Spleen (tissue), 7 donors: ENCODE data around the gene LPAR2.

ENCODE experiments used
- CTCF ChIP-seq, 11 experiments: fragments of 200-600 bp in 7 of 11; fragments of 450-650 bp in 4 of 11; sonication (generic) in 4 of 11; IDR thresholded peaks in 8 of 11; conservative IDR thresholded peaks in 3 of 11; 1 replicate in 7 of 11; 2 replicates in 4 of 11; pipeline versions ENCODE4 v1.4.0 to v1.8.0; 2016 to 2021; ENCODE audit warnings: antibody characterized with exemption in 11 of 11, inconsistent platforms in 4 of 11, mild to moderate bottlenecking in 1 of 11
- POLR2A ChIP-seq, 3 donors: fragments of 450-650 bp; IDR thresholded peaks; one replicate each; pipeline ENCODE4 v1.5.1; 2017; ENCODE audit warnings: antibody characterized with exemption in 3 of 3, mild to moderate bottlenecking in 1 of 3
- donor health status: DM: no; HTN: no; CAD: no; lungs with moderate emphysema.
- donor health status: DM: no; HTN: no; CAD: no.
- donor health status: DM: no; HTN: no; CAD: no.

GRCh38 chr19:19662871-19663255 is 34.8 kb upstream of the LPAR2 start:
- no peak for TF ChIP-seq CTCF (IDR thresholded peaks at IDR 0.05 in 8 of 11, conservative IDR thresholded peaks at IDR 0.05 in 3 of 11)
- no peak for TF ChIP-seq POLR2A (IDR thresholded peaks at IDR 0.05)
